ENCODE measurements around the gene KNG1.

KNG1 gene

GRCh38 chr3:186779204-186779603 lies 62.0 kb downstream of the KNG1 start:
- DNase-seq: no peak

- DNase-seq: no peak
Observed at GRCh38 chr3:186782542-186783057, 65.4 kb downstream of the KNG1 start.

GRCh38 chr3:186783058-186783730 lies 66.0 kb downstream of the KNG1 start, which contains the start of gene EIF4A2:
Gene EIF4A2 (plus strand): TSS chr3:186783577. CDS start chr3:186783611, 34 bp downstream.
- peak; percentile 85 to 94 for DNase-seq

- peak; percentile 76 to 85 for DNase-seq
Observed at GRCh38 chr3:186783731-186784515, 66.8 kb downstream of the KNG1 start.

- DNase-seq: no peak
Observed at GRCh38 chr3:186784820-186785494, 67.8 kb downstream of the KNG1 start.

- no peak for DNase-seq
Observed at GRCh38 chr3:186785495-186786018, 68.4 kb downstream of the KNG1 start.

- no peak for DNase-seq
Observed at GRCh38 chr3:186786922-186787321, 69.8 kb downstream of the KNG1 start.

- no peak for DNase-seq
Observed at GRCh38 chr3:186787642-186788481, 70.7 kb downstream of the KNG1 start.

- no peak for DNase-seq
Observed at GRCh38 chr3:186788482-186789370, 71.6 kb downstream of the KNG1 start.

- DNase-seq: no peak
Observed at GRCh38 chr3:186789554-186790260, 72.5 kb downstream of the KNG1 start.

- DNase-seq: no peak
Observed at GRCh38 chr3:186790261-186790981, 73.3 kb downstream of the KNG1 start.
